ENCODE results near the gene BAHCC1. TPM values are rescaled to one million over a fixed set of nuclear protein-coding genes. Genes with fewer than 3 reads are reported as not detected.

The BAHCC1 gene
- total RNA-seq, 1 experiment from 2014 or later: 29.8 TPM

DNA sequence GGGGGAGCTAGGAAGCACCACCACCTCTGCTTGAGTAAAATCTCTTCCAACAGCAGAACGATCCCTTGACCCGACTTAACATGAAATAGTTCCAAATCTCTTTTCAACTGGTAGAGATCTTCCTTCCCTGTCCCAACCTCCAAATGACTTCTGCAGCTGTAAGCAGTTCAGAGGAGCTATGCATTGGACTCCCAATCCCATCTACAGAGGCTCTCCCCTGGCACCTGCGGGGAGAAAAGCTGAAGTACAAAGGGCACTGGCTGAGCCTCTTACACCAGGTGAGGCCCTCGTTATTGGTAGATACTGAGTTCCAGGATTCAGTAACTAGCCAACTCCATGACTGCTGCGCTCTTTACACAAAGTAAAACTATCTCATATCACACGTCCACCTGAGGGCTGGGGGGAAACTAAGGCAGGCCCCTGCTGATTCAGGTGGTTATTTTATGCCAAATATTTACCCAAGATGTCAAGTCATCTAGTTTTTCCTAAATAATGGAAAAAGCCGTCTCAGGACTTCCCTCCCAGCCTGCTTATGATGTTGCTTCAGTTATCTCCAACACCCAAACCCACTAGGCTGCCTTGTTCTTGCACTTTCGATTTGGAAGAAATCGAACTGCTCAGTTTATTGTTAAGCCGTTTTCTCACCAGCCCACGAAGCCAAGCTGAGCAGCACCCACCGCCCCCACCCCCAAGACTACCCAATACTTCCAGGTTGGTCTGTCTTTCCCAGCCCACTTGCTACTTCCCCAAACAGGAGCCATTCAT lies 114.1 kb downstream of the BAHCC1 start (continued):
- TF ChIP-seq, protein P1, sequence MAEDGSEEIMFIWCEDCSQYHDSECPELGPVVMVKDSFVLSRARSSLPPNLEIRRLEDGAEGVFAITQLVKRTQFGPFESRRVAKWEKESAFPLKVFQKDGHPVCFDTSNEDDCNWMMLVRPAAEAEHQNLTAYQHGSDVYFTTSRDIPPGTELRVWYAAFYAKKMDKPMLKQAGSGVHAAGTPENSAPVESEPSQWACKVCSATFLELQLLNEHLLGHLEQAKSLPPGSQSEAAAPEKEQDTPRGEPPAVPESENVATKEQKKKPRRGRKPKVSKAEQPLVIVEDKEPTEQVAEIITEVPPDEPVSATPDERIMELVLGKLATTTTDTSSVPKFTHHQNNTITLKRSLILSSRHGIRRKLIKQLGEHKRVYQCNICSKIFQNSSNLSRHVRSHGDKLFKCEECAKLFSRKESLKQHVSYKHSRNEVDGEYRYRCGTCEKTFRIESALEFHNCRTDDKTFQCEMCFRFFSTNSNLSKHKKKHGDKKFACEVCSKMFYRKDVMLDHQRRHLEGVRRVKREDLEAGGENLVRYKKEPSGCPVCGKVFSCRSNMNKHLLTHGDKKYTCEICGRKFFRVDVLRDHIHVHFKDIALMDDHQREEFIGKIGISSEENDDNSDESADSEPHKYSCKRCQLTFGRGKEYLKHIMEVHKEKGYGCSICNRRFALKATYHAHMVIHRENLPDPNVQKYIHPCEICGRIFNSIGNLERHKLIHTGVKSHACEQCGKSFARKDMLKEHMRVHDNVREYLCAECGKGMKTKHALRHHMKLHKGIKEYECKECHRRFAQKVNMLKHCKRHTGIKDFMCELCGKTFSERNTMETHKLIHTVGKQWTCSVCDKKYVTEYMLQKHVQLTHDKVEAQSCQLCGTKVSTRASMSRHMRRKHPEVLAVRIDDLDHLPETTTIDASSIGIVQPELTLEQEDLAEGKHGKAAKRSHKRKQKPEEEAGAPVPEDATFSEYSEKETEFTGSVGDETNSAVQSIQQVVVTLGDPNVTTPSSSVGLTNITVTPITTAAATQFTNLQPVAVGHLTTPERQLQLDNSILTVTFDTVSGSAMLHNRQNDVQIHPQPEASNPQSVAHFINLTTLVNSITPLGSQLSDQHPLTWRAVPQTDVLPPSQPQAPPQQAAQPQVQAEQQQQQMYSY (CRISPR knock-in tag; IDR thresholded peaks at IDR 0.05): no peak
- TF ChIP-seq ZNF671 (CRISPR knock-in tag; IDR thresholded peaks at IDR 0.05): peak; percentile 27
- TF ChIP-seq EMX1 (CRISPR knock-in tag; IDR thresholded peaks at IDR 0.05): peak; percentile 92
- TF ChIP-seq, protein P2, sequence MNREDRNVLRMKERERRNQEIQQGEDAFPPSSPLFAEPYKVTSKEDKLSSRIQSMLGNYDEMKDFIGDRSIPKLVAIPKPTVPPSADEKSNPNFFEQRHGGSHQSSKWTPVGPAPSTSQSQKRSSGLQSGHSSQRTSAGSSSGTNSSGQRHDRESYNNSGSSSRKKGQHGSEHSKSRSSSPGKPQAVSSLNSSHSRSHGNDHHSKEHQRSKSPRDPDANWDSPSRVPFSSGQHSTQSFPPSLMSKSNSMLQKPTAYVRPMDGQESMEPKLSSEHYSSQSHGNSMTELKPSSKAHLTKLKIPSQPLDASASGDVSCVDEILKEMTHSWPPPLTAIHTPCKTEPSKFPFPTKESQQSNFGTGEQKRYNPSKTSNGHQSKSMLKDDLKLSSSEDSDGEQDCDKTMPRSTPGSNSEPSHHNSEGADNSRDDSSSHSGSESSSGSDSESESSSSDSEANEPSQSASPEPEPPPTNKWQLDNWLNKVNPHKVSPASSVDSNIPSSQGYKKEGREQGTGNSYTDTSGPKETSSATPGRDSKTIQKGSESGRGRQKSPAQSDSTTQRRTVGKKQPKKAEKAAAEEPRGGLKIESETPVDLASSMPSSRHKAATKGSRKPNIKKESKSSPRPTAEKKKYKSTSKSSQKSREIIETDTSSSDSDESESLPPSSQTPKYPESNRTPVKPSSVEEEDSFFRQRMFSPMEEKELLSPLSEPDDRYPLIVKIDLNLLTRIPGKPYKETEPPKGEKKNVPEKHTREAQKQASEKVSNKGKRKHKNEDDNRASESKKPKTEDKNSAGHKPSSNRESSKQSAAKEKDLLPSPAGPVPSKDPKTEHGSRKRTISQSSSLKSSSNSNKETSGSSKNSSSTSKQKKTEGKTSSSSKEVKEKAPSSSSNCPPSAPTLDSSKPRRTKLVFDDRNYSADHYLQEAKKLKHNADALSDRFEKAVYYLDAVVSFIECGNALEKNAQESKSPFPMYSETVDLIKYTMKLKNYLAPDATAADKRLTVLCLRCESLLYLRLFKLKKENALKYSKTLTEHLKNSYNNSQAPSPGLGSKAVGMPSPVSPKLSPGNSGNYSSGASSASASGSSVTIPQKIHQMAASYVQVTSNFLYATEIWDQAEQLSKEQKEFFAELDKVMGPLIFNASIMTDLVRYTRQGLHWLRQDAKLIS (CRISPR knock-in tag; IDR thresholded peaks at IDR 0.05; ENCODE audit: borderline replicate concordance): no peak
- peak; percentile 94 for TF ChIP-seq PRRX2 (CRISPR knock-in tag; IDR thresholded peaks at IDR 0.05)
- TF ChIP-seq RELA (CRISPR knock-in tag; IDR thresholded peaks at IDR 0.05; ENCODE audit: borderline replicate concordance): no peak
- no peak for TF ChIP-seq FOXK1 (CRISPR knock-in tag; IDR thresholded peaks at IDR 0.05)

DNA sequence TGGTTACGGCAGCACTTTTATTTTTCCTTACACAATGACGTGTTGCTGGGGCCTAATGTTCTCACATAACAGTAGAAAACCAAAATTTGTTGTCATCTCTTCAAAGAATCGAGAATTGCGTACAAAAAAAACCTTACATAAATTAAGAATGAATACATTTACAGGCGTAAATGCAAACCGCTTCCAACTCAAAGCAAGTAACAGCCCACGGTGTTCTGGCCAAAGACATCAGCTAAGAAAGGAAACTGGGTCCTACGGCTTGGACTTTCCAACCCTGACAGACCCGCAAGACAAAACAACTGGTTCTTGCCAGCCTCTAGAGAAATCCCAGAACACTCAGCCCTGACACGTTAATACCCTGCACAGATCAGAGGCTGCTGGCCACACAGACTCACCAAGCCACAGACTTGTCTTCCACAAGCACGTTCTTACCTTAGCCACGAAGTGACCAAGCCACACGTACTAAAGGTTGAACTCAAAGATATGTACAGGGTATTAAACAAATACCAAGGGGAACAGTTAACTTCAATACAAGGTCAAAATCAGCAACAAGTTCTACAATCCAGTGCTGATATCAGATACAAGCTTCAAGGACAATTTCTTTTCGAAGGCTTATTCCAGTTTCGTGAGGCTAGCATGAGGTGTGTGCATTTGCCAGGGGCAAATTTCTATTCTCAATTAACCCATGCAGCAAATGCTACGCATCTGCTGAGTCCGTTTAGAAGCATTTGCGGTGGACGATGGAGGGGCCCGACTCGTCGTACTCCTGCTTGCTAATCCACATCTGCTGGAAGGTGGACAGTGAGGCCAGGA lies 114.9 kb downstream of the BAHCC1 start:
- POLR2A ChIA-PET: interaction anchor here (0.9 to 3.0 kb wide), 2 partner anchors 19 to 113 kb away, joined by 5 to 38 read pairs; no protein-coding TSS in a partner anchor
- no peak for DNase-seq (ENCODE audit: low spot score)
- CTCF ChIA-PET: interaction anchor here (0.8 to 4.1 kb wide), 4 partner anchors 8 to 255 kb away, joined by 3 to 22 read pairs (median 14); no protein-coding TSS in a partner anchor

More for the DNA sequence above, 114.9 kb downstream of the BAHCC1 start:
- H3K27ac Mint-ChIP-seq: peak overlapping the region; percentile 94
- TF ChIP-seq, protein P3, sequence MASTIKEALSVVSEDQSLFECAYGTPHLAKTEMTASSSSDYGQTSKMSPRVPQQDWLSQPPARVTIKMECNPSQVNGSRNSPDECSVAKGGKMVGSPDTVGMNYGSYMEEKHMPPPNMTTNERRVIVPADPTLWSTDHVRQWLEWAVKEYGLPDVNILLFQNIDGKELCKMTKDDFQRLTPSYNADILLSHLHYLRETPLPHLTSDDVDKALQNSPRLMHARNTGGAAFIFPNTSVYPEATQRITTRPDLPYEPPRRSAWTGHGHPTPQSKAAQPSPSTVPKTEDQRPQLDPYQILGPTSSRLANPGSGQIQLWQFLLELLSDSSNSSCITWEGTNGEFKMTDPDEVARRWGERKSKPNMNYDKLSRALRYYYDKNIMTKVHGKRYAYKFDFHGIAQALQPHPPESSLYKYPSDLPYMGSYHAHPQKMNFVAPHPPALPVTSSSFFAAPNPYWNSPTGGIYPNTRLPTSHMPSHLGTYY (CRISPR knock-in tag; IDR thresholded peaks at IDR 0.05): 0 out of 2 replicates have a peak, but pooled peaks have one; percentile 42
- TF ChIP-seq, protein P1 (CRISPR knock-in tag; IDR thresholded peaks at IDR 0.05): no peak
- TF ChIP-seq CREM (CRISPR knock-in tag; IDR thresholded peaks at IDR 0.05): no peak
- peaks cover 28% of the 10 kb centered on the region for H3K4me1 Mint-ChIP-seq
- peak overlapping the region; percentile 99 for H3K4me3 Mint-ChIP-seq
- no peak for ATAC-seq
- peaks cover 4% of the 10 kb centered on the region; the same call in 1 of the 2 replicates for H3K9me3 Mint-ChIP-seq
- H3K27me3 Mint-ChIP-seq (ENCODE audit: low read depth): peaks cover 10% of the 10 kb centered on the region
- H3K36me3 Mint-ChIP-seq: peaks cover 38% of the 10 kb centered on the region
